HG03460 (cell line): ENCODE measurements around the gene TMEM131L.
"Not testable (repeated sequence)": the region's sequence is repeated elsewhere in the genome, so short reads cannot be mapped to it uniquely, and the experiment has no call there.

ENCODE experiments used
- ATAC-seq: cut with Tn5 transposase; IDR thresholded peaks from one replicate; pipeline ENCODE4 v1.9.1; 2021; ENCODE audit not compliant: unreplicated experiment

TMEM131L gene

DNA sequence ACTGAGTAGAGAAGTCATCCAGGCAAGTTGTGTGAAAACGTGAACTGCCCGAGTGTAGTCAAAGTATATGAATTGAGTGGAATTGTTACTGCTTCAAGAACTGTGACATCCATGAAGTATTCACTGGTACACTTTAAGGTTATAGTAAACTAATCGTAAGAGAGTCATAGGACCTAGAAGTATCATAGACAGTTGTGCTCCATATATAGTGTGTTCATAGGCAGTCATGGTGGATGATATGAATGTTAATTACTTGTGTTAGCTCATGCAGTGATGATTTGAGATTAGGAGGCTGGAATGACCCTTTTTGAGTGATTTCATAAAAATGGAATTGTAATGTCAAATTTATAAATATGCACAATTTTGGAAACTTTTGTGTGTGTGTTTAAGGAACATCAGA, 136.6 kb downstream of the TMEM131L start:
- ATAC-seq, result no peak

DNA sequence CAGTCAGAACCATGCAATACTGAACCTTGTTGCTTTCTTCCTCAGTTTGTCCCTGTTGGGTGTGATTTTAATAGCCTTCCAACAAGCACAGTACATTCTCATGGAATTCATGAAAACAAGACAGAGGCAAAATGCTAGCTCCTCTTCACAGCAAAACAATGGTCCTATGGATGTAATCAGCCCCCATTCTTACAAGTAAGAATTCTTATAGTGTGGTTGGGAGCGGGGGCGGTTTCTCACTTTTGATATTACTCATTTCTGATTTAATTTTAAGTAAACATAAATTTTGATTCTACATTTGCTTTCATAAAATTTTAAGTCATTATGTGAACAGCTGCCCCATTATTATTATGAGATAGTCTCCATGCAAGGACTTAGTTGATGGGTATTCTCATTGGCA, 137.1 kb downstream of the TMEM131L start:
- ATAC-seq, result no peak

DNA sequence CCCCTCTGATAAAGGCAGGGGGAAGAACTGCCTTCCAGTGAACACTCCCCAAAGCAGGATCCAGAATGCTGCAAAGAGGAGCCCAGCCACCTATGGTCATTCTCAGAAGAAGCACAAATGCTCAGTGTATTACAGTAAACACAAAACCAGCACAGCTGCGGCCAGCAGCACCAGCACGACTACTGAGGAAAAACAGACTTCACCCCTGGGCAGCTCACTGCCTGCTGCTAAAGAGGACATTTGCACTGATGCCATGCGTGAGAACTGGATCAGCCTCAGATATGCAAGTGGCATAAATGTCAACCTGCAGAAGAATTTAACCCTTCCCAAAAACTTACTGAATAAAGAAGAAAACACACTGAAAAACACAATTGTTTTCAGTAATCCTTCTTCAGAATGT, 137.7 kb downstream of the TMEM131L start:
- ATAC-seq, result no peak

DNA sequence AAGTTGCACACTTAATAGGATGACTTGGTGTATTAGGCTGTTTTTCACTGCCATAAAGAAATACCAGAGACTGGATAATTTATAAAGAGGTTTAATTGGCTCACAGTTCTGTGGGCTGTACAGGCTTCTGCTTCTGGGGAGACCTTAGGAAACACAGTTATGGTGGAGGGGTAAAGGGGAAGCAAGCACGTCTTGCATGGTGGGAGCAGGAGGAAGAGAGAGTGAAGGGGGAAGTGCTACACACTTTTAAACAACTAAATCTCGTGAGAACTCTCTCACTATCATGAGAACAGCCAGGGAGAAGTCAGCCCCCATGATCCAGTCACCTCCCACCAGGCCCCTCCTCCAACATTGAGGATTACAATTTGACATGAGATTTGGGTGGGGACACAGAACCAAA, 142.9 kb downstream of the TMEM131L start:
- ATAC-seq, result not testable (repeated sequence)

DNA sequence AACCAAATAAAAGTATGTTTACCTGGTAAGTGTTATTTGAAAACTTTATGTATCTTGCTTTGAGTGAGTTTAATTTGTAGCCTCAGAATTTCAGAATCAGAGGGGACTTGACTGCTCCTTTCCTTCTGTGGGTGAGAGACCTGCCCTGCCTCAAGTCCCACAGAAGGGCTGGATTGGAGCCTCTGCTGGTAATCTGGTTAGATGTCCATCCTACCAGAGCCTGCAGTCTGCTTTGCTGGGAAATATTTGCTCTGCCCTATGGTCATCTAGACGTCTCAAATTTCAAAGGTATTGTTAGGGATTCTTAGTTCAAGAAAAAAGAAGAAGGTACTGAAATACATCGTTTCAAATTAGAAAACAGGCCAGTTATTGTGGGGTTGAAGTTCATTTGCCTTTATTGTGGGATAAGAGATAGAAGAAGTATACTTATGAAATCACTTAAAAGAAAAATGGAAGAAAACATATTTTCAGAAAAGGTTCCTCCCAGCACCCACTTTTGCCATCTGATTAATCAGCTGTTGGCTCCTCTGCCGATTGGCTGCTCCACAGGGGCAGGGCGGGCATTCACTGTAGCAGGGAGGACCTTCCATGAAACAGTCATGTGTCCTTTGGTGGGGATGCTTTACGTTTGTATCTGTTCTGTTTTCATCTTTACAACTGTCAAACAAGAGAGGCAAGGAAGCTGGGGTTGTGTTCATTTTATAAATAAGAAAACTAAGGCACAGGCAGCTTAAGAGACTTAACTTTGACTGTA, 144.6 kb downstream of the TMEM131L start:
- no peak for ATAC-seq

DNA sequence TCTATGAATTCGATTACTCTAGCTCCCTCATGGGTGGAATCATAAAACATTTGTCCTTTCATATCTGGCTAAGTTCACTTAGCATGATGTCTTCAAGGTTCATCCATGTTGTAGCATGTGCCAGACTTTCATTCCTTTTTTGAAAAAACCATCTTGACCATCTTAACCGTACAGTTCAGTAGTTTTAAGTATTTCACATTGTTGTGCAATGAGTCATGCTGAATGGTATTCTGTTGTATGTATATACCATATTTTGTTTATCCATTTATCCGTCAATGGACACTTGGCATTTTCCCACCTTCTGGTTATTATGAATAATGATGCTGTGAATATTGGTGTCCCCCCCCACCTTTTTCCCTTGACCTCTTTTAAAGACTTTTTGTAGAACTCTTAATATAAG, 145.5 kb downstream of the TMEM131L start:
- ATAC-seq, result no peak

DNA sequence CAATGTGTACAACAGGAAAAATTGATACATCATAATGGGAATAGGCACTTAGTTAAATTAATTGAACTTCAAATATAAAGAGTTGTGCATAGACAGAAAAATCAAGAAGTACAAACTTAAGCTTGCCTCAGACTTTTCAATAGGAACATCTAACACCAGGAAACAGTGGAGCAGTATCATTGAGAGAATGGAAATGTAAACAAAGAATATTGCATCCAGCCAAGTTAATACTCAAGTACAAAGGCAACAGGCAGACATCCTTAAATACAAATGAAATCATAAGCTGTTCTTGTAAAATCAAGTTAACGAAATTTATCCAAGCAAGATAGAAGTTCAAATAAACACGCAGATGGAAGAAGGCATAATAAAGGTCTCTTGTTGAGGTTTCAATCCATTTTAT, 146.7 kb downstream of the TMEM131L start:
- ATAC-seq, result no peak

DNA sequence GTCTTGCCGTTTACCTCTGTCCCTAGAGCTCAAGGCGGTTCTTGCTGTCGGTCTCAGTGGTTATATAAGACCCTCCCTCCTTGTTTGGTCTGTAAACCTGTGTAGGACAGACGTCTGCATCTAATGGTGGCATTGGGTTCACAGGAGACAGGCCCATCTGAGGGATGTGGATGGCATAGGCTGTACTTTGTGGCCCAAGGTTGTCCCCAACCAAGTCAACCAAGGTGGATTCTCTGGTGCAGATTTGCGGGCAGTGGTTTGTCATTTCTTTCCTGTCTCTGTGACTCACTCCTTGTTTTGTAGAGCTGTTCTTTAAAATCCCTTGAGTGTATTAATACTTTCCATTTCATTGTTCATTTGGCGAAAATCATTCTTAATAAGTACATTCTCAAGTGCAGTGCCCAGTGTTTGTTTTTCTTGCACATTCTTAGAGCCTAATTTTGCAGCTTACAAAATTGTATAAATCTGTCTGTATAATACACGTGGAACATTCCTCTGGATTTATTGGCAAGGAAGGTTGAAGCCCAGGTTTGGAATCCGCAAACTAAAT, 149.9 kb downstream of the TMEM131L start:
- no peak for ATAC-seq

DNA sequence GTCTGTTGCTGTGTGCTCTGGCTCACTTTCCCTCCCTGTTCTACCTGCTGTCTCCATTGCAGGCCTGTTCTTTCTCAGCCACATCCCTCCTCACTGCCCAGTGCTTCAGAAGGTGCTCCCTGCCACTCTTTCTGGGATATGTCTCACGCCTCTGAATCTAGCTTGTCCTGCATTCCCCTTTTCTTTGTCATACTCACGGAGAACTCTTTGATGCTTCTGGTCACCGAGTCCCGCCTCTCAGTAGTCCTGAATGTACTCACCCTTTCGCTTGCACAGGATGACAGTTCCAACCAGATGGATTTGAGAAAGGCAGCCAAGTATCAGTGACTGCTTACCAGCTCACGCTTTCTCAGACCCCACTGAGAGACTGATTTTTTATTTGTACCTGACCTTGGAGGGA, 152.7 kb downstream of the TMEM131L start:
- no peak for ATAC-seq

DNA sequence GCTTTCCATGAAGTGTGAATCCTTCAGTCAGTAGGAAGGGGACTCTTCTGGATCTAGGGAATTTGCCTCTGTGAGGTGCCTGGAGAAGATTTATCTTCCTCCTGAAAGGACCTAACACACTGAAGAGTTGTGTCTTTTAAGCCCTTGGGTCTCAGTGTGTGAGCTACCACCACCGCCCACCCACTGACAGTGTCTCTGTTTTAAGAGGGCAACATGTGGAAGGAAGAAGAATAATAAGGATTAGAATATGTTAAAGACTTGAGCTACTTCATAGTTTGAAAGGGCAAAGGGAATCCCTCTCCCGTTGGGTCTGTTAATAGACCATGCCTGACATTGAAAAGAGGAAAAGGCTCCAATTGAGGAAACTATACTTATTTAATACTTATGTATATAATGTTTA, 153.7 kb downstream of the TMEM131L start:
- ATAC-seq, result no peak

DNA sequence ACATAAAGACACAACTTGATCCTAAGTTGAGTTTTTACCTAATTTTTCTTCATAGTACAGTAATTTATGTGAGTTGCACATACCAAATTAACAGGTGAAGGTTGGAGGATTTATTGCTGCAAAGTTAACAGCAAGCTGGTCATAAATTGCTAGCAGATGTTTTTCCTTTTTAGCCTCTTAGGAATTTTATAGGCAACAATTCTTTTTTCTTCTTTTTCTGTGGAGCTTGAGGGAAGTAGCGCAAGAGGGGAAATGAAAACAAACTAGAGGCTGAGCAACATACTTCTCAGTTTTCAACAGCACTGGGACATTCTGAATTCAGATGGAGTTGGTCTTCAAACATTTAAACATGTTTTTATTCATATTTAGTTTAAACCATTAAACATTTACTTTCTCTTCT, 154.2 kb downstream of the TMEM131L start:
- no peak for ATAC-seq

DNA sequence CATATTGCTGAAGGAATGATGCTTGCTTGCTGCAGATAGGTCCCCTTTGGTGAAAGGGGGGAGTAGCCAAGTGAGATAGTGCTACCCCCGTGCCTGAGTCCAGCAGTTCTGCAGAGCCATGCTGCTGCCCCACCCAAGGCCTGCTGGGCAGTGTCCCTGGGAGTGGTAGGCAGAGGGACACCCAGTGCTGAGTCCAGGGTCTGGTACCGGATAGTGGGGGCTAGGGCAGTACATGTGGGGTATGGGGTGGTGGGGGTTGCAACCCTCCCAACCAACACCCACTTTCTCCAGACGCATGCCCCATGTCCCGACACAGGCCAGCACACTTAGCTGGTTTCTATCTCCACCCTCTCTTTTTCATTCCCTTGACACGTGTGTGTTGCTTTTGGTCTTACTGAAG, 155.9 kb downstream of the TMEM131L start:
- ATAC-seq, result no peak

DNA sequence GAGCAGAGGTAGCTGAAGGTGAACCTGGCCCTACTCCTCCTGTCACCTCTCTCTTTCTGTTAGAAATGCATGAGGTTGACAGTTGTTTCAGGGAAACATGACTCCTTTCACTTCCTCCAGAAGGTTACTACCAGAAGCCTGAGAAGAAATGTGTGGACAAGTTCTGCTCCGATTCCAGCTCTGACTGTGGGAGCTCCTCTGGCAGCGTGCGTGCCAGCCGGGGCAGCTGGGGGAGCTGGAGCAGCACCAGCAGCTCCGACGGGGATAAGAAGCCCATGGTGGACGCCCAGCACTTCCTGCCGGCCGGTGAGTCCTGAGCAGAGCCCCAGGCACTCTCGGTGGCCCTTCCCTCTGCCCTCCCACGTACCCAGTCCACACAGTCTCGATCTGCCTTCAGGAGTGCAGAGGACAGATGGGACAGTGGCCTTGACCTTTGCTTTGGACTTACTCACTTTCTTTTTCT, 156.6 kb downstream of the TMEM131L start:
- ATAC-seq, result no peak

DNA sequence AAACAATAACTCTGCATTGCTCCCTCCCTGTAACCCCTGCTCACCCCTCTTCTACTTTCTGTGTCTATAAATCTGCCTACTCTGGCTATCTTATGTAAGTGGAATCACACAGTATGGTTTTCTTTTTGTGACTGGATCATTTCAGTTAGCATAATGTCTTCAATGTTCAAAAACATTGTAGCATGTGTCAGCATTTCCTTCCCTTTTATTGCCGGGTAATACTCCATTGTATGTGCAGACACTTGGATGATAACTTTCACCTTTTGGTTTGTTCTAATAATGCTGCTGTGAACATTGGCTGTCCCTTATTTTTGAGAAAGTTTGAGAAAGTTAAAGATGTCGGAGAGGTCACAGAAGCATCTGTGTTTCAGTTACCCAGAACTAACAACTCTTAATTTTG, 157.3 kb downstream of the TMEM131L start:
- no peak for ATAC-seq

DNA sequence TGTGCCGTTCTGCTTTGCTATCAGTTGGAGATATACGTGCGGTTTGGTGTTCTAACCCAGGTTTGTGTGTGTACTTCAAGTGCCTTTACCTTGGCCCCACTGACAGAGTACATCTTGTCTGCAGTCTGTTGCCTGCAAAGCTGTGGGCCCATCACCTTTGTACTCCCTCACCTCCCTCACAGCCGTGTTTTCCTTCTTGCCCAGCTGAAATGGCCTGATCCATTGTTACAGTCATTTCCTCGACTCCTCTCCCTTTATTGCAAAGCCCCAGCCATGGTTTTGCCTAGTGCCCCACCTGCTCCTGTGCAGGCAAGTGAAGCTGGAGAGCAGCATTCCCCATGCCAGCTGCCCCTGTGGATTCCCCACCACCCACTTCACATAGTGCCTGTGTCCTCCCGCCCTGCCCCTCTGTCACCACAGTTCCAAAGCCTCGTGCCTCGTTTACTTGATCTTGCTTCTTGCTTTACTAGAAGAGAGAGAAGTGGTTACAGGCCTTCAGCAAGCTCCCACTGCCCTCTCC, 162.7 kb downstream of the TMEM131L start:
- ATAC-seq, result no peak

DNA sequence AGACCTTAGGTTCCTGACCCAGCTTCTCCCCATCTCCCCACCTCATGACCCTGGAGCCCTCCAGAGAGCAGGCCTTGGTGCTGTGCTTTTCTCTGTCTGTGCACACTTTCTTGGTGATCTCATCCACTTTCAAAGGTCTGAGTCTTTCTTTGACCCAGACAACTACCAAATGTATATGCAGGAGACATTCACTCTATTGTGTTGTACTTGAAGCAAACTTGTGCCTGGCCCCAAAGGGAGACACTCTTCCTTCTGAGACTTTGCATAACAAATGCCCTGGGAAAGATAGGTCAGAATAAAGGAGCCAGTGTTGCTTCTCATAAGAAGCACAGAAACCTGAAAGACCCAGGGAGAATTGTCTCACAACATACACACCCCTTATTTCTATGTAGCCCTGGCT, 163.6 kb downstream of the TMEM131L start:
- no peak for ATAC-seq

DNA sequence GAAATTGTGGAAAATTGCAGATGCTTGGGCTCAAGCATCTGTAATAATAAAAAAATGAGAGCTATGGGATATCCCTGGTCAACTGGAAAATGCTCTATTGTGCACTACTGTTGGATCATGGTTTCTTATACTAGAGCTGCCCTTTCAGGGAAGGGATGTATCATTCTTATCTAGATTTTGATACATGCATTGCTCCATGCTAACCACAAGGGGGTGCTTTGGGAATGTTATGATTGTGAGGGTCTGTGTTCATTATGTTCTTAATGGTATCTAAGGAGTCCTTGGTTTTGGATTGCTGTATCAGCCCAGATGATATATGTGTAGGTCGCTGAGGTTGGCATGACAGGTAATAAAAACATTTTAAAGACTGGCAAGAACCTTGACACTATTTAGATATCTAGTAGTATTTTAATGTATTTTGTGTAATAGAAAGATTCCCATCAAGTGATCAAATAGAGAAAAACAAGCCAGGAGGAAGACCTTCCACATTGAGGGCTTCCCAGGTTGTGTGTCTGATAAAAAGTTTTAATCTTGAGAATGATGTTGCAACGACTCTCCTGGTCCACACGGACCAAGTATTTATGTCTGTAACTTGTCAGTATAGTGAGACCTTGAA, 168.7 kb downstream of the TMEM131L start:
- no peak for ATAC-seq

DNA sequence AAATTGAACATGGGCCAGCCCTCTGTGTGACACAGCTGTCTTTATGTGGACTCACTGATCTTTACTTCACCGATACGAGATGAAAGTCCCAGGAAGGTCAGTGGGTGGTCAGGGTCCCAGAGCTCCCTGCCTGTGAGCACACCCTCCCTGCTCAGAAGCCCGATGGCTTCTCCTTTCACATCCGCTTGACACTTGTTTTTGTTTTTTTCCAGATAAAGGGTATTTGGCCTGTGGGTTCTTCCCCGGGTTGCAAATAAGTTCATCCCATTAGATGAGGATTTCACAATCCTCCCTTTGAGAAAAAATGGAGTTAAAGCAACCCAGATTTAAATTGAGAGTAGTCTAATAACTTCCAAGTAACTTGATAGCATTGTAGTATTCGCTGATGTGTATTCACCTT, 169.7 kb downstream of the TMEM131L start:
- no peak for ATAC-seq

DNA sequence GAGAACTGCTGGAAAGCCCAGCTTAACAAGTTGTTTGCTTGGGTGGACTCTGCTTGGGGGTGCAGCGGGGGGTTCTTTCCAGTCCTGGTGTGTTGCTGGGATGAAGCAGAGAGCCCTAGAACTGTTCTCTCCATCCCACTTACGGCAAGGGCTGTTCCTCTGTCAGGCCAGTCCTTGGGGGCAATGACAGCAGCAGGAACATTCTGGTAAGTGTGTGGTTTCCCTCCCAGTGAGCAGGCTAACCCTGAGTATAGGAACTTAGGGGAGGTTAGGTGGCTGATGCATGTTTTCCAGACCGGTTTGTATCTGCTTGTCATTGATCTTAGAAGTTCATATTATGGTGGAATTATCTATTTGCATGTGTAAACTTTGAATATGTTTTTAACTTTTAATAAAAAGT, 171.0 kb downstream of the TMEM131L start:
- ATAC-seq, result no peak

DNA sequence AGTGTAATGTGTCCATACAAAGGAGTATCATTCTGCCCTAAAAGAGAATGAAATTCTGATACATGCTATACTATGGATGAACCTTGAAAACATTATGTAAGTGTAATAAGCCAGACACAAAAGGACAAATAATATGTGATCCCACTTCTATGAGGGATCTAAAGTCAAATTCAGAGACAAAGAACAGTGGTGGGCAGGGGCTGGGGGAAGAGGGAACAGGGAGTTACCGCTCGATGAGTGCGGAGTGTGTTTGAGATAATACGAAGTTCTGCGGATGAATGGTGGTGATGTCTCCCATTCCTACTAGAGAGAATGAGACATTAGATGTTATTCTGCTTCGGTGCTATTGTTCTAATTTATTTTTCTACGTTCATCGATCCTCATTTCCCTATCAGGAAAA, 171.9 kb downstream of the TMEM131L start:
- ATAC-seq, result no peak

DNA sequence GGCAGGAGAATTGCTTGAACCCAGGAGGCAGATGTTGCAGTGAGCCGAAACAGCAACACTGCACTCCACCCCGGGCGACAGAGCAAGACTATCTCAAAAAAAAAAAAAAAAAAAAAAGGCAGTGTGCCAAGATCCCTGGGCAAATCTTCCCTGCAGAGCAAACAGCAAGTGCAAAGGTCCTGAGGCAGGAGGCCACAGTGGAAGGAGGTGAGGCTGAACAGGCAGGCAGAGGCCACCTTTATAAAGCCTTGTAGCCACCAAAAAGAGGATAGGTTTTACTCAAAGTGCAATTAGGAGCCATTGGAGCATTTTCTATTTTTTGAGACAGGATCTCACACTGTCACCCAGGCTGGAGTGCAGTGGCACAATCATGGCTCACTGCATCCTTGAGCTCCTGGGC, 172.8 kb downstream of the TMEM131L start:
- no peak for ATAC-seq
